CD4-positive, alpha-beta T cell treated with Interleukin-17A for 4 hours (primary cell): ENCODE results near the gene UBTD1.
"Not testable (repeated sequence)": the region's sequence is repeated elsewhere in the genome, so short reads cannot be mapped to it uniquely, and the experiment has no call there.

Source experiments
- DNase-seq: peaks from one replicate; pipeline ENCODE4 v3.0.0-alpha.2; 2020; ENCODE audit warnings: mixed read lengths

Gene UBTD1

DNA sequence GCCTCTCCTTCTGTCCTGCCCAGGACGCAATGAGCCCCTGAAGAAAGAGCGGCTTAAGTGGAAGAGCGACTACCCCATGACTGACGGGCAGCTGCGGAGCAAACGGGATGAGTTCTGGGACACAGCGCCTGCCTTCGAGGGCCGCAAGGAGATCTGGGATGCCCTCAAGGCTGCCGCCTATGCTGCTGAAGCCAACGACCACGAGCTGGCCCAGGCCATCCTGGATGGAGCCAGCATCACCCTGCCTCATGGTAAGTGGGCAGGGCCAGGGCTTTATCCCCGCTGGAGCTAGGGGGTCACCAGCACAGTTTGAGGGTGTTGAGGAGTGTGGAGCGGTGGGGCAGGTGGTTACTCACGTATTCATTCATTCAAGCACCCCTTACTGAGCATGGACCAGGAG lies 69.2 kb downstream of the UBTD1 start:
- DNase-seq, result no peak

DNA sequence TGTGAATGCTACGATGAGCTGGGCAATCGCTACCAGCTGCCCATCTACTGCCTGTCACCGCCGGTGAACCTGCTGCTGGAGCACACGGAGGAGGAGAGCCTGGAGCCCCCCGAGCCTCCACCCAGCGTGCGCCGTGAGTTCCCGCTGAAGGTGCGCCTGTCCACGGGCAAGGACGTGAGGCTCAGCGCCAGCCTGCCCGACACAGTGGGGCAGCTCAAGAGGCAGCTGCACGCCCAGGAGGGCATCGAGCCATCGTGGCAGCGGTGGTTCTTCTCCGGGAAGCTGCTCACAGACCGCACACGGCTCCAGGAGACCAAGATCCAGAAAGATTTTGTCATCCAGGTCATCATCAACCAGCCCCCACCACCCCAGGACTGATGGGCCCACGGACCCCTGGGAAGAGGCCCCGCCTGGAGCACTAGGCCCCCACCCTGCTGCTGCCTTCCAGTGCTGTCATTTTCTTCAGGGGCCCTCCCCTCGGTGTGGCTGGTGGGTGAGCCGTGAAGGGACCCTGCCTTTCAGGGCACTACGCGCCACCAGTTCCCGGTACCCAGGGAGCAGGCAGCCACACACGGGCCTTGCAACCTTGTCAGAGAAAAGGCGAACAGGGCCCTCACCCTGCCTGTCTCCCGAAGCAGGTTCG lies 71.5 kb downstream of the UBTD1 start:
- DNase-seq, result no peak

DNA sequence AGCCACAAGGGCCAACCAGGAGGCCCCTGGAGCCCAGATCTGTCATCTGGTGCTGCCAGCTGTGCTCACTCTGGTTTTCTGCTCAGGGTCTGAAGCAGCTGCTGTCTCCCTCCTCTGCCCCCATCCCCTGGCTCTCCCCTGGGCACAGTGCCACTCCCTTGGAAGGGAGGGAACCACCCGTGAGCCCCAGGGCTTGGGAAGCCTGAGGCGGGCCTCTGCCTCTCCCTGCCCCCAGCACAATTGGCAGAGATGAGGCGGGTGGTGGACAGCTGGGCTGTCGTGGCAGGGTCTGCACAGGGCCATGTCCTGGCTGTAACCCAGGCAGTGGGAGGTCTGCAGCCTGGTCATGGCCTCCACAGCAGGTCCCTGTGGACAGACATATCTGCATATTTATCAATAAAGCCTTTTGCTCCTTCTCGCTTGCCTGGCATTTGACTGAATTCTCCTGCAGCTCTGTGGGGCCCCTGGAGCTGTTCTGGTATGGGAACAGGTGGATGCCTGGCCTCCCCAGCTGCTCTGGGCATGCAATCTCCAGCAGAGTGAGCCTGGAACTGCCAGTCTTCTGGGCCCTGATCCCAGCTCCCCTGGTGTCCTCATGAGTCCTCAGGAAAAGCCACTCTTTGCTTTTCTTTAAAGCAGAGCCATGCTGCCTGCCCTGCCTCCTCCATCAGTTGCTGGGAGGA lies 72.2 kb downstream of the UBTD1 start:
- DNase-seq, result no peak

DNA sequence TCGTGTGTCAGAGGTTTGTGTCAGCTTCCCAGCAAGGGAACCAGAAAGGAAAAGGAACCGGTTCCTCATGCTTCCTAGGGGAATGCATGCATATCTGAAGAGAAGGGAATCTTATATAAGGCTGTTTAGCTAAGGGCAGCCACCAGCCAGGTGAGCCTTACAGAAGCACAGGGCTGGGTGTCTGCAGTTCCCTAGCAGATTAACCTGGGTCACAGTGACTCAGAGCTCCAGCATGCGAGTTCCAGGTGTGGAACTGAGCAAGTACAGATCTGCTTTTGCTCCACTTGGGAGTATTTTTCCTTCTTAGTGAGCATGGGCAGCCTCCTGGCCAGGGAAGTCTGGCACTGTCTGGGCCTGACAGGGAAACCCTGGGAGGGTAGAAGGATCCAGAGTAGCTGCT lies 72.9 kb downstream of the UBTD1 start:
- no peak for DNase-seq

DNA sequence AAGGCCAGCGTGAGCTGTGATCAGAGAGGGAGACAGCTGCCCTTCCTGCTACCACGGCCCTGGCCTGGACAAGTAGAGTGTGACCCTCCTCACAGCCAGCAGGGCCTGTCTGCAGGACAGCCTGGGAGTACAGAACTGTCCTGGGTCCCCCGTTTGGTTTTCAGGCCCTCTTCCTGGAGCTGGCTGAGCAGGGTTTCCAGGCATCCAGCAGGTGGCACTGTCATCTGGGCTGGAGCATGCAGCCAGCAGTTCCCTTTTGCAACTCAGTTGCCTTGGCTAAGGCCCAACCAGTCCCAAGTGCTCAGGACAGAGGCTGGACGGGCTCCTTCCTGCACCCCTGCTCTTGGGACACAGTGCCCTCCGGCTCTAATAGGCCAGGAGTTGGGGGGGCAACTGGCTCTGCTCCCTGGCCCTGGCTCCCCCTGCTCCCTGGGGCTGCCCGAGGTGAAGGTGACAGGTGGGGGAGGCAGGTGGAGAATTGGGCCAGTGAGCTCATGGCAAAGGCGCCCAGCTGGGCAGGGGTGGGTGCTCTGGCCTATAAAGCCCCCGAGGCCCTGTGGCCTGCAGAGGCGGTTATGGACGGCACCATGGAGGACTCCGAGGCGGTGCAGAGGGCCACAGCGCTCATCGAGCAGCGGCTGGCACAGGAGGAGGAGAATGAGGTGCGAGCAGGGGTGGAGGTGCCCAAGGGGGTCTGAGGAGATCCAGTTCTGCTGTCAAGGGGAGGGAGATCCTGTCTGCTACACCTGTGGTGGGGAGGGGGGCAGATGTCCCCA lies 73.7 kb downstream of the UBTD1 start, which contains the start of gene ANKRD2:
TSS of gene ANKRD2 (plus strand) at position 566 of the 776 bp plus-strand sequence. CDS start at position 576, 10 bp downstream.
- peak; percentile 59 for DNase-seq

DNA sequence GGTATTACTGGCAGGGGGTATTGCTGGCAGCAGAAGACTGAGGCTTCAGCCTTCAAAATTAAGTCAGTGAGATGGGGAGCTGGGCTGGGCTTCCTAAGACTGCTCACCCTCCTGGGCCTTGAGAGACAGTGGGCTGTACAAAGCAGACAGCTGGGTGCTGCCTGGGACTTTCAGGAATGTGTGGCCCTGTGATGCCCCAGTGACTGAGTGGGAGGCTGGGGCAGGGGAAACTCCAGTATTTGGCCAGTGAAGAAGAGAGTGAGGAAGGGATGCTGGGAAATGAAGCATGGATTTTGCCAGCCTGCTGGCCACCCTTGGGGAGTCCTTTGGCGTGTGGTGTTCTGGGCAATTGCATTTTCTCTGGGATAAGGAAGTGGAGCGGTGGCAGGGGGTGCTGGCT lies 74.3 kb downstream of the UBTD1 start:
- DNase-seq, result no peak

DNA sequence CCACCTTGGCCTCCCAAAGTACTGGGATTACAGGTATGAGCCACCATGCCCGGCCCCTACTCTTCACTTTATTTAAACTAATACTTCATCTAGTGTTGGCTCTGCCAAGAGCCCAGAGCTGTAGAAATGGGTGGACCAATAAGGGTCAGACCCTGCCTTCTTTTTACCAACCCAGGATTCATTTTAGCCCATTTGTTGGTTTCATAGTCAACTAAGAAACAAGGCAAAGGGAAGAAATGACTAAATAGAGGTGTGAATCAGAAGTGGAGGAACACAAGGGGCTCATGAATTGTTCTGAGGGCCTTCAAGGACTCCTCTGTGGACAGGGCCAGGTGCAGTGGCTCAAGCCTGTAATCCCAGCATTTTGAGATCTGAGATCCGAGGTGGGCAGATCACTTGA lies 74.9 kb downstream of the UBTD1 start:
- no peak for DNase-seq

DNA sequence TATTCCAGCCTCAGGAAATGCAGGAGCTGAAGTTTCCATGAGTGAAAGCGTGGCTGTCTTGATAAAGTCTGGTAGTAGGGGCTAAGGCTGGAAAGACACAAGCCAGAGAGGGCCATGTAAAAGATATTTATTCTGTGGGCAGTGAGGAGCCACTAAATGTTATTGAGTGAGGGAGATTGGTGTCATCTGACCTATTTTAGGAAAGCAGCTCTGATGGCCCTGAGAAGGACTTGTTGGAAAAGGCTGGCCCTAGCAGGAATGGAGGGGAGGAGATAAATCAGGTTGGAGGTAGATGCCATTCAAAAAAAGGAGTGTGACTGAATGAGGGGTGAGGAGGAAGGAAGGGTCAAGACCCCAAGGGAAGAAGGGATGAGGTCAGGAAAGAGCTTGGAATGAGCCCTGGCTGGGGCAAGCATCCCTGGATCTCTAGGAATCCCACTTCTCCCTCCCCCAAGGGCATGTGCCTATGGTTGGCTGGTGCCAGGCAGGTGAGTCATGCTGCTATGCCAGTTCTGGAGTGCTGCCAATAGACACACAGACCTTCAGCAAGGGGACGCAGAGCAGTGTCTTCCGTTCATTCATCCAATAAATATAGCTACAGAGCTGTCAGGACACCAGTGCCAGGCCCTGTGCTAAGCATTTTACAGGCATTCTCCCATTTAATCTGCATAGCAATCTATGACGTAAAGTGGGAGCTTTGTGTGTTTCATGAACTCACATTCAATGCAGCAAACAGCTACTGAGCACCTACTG lies 75.8 kb downstream of the UBTD1 start:
- peak; percentile 13 for DNase-seq

DNA sequence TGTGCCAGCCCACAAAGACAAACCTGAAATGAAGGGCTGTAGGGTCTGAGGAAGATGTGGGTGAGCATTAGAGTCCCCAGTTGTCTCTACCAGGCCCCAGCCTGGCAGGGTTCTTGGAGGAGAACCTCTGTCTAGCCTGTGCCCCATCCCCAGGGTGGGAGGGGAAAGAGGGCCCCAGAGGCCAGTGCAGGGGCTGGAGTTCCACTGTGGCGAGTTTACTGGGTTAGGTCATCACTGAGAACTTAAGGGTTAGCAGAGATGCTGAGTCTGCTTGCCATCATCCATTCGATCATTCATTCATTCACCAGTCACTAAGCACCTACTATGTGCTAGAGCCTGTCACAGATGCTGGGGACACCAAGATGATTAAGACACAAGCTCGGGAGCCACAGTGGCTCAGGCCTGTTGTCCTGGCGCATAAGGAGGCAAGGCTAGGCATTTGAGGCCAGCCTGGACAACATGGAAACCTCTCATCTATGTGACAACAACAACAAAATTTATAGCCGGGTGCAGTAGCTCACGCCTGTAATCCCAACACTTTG lies 76.5 kb downstream of the UBTD1 start:
- no peak for DNase-seq

DNA sequence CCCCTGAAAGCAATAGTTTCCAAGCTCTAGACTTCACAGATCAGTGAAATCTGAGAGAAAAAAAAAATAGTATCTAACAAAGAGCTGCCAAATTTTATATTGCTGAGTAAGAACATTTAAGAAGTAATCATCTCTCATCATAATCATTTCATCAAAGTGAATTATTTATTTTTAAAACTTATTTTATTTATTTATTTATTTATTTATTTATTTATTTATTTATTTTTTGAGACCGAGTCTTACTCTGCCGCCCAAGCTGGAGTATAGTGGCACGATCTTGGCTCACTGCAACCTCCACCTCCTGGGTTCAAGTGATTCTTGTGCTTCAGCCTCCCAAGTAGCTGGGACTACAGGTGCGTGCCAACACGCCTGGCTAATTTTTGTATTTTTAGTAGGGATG lies 77.8 kb downstream of the UBTD1 start:
- not testable (repeated sequence) for DNase-seq

DNA sequence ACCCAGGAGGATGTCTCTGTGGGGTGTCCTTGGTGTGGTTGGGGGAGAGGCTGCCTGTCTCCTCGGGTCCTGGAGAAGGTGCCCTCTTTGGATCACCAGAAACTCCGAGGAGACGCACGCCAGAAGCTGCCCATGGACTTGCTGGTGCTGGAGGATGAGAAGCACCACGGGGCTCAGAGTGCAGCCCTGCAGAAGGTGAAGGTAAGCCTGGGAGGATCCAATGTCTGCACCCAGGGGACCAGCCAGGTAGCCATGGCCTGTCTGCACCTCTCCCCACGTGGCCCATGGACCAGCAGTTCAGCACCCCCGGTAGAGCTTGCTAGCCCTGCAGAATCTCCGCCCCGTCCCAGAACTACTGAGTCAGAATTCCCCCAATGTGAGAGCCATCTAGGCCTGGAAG lies 79.0 kb downstream of the UBTD1 start:
- no peak for DNase-seq

DNA sequence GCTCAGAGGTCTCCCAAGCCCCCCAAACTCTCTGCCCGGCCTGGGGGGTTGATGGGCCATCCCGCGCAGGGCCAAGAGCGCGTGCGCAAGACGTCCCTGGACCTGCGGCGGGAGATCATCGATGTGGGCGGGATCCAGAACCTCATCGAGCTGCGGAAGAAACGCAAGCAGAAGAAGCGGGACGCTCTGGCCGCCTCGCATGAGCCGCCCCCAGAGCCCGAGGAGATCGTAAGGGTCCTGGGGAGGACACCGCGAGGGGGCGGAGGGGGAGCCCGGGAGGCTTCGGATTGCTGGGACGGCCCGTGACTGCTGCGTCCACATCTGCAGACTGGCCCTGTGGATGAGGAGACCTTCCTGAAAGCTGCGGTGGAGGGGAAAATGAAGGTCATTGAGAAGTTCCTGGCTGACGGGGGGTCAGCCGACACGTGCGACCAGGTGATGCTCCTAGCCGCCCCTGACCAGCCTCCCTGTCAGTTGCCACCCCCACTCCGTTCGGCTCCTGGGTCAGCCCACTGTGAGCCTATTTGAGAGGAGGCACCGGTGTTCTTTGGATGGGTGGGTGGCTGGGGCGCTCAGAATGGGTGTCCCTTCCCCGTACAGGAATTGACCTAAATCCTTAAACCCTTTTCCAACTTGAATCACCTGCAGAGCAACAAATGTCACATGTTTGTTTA lies 79.6 kb downstream of the UBTD1 start:
- DNase-seq, result no peak

DNA sequence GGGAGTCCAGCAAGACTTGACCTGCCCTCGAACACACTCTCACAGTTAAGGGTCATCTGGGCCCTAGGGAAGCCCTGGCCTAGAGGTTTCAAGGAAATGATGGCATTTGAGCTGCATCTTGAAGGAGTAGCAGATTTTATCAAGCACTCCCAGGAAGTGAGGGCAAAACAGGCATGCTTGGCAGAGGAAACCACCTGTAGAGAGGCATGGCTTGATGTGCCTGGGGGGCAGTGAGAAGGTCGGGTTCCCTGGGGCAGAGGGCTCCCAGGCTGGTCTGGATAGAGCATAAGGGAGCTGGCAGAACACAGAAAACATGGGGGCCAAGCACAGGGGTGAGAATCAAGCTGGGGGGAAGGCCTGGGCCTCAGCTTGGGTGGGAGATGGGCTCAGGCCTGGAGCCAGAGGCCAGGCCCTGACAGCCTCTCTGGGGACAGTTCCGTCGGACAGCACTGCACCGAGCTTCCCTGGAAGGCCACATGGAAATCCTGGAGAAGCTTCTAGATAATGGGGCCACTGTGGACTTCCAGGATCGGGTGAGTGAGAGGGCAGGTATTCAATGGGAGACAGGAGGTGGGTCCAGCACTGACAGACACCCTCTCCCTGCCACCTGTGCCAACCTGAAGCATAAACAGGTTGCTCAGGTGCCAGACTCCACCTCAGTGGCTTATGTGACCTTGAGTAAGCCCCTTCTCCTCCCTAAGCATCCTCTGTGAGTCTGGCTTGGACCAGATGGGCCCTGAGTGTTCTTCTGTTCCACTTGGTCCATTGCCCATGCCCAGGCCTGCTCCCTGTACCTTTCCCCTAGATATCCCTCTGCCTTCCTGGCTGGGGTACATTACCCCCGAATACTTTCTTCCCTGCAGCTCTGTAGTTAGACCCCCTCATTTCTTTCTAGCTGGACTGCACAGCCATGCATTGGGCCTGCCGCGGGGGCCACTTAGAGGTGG lies 82.0 kb downstream of the UBTD1 start:
- DNase-seq, result no peak

DNA sequence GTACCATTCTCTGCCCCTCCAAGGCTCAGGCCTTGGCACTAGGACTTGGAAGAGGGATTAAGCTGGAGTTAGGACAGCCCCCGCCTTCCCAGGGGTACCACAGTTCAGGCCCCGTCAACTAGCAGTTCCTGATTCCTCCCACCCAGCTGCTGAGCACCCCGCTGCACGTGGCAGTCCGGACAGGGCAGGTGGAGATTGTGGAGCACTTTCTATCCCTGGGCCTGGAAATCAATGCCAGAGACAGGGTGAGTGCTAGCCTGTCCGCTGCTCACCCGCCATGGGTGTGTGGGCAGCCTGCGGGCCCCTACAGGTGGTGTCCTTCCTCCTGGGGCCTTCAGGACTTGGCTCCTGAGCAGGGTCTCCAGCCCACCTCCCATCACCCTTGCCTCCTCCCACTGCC lies 83.4 kb downstream of the UBTD1 start:
- no peak for DNase-seq

DNA sequence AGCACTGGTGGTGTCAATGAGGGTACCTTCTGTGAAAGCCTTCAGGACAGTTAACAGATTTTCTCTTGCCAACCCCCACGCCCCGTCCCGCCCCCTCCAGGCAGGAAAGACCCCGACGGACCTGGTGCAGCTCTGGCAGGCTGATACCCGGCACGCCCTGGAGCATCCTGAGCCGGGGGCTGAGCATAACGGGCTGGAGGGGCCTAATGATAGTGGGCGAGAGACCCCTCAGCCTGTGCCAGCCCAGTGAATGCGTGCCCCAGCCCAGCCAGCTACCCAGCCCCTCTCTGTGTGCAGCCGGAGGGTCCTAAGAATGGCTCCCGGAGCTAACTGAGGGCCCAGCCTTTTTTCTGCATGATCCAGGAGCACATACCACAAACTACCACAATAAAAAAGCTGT lies 84.8 kb downstream of the UBTD1 start:
- DNase-seq, result no peak

DNA sequence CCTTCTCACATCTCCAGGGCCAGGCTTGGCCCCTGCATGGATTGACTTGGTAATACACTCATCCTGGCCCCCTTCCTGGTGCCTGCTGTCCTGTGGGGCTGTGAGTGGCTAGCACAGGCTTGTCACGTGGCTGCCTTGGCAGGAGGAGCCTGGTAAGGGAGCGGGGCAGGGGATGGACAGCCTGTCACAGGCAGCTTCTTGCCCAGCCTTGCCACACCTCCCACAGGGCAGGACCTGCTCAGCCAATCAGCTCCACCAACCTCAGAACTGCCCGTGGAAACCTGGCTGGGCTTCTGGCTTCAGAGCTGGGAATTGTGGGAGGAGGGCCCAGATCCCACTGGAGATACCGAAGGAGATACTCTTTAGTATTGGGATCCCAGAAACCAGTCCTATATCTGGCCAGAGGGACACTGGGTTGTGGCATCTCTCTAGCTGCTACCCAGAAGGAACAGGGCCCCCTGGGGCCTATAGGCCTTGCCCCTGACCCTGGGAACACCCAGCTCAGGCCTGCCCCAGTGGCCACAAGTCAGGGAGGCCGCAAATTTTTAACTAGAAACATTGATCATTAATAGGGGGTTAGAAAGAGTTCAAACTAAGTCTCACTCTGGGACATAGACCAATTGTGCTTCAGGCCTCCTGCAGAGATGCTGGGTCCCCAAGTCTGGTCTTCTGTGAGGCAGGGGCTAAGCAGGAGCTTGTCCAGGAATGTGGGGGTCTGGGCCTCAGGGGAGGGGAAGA lies 85.5 kb downstream of the UBTD1 start, which contains the start of gene HOGA1:
TSS of gene HOGA1 (plus strand) at position 330 of the 738 bp plus-strand sequence. CDS start at position 645, 315 bp downstream.
- no peak for DNase-seq

DNA sequence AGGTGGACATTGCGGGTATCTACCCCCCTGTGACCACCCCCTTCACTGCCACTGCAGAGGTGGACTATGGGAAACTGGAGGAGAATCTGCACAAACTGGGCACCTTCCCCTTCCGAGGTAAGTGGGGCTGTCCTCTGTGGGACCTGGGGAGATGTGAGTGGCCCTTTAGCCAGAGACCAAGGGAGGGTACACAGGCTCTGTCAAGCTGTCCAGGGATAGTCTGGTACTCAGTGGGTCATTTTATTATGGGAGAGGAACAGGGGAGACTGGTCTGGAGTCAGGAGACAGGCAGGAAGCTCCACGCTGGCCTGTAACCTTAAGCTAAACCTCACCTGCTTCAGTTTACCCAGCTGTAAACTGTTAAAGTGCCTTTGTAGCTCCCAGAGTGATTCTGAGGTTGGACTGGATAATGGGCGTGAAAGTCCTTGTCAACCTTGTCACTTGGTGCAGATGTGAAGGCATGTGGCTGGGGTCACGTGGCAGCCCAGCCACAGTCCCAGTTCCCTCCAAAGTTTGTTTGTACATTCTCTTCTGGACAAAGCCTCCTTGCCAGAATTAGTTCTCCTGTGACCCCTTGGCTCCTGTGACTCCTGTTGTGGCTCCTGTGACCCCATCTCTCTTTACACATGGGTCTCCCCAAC lies 86.2 kb downstream of the UBTD1 start:
- no peak for DNase-seq

DNA sequence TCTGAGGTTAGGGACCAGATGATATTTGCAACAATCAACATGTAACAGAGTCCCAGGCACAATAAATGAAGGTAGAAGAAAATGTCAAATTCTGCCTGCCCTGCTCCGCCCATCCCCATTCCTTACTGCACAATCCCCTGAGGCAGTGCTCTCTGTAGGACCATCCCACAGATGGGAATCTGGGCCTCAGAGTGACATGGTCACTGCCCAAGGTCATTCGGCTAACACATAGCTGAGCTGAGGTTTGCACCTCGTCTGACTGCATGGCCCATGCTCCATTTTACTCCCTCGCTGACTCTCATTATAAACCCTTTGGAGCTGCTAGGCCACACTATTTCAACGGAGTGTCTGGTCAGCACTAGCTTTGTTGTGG lies 86.7 kb downstream of the UBTD1 start:
- no peak for DNase-seq

DNA sequence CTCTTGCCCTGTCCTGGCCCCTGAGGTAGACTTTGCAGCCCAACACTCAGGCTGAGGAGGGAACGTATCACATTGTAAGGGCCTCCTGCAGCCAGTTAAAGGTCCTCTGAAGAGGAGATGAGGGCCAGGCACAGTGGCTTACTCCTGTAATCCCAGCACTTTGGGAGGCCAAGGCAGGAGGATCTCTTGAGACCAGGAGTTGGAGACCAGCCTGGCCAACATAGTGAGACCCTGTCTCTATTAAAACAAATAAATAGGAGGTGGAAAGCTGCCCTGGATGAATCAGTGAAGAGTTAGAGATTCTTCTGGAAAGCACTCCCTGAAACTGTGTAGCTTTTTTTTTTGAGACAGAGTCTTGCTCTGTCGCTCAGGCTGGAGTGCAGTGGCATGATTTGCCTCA lies 88.5 kb downstream of the UBTD1 start:
- no peak for DNase-seq

DNA sequence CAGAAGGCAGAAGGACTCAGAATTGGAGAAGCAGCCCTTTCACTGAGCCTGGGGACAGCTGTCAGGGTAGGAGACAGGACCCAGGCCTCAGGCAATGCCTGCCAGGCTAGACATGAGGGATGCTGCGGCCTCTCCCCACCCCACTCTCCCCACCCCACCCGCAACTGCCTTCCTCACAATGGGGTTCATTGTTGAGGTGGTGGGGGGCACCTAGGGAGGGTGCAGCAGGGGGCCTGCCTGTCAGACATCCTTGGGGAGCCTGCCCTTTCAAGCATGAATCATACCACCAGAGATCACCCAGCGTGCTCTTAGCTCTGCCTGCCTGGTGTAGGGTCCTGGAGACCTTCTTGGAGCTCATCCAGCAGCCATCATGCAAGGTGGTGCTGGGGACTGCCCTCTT lies 90.8 kb downstream of the UBTD1 start, which contains the start of gene C10orf62:
TSS of gene C10orf62 (plus strand) at position 243 of the 400 bp plus-strand sequence. CDS start 177 bp downstream, outside the sequence.
- no peak for DNase-seq
